SJCRH30 (cell line): Measurements from ENCODE around the gene GSX2. TPM values are rescaled to one million over a fixed set of nuclear protein-coding genes. Genes with fewer than 3 reads are reported as not detected.

ENCODE experiments used
- DNase-seq, 2 experiments: peaks; one replicate each; pipeline ENCODE4 v3.0.0-alpha.2; 2015 to 2020
- H3K27ac ChIP-seq: fragments of 250-450 bp; sonication (Bioruptor Pico); 2 replicates; pipeline ENCODE4 v1.5.1; 2020; ENCODE audit warnings: mild to moderate bottlenecking, moderate library complexity
- H3K27me3 ChIP-seq: fragments of 250-450 bp; sonication (Bioruptor Pico); 2 replicates; pipeline ENCODE4 v1.5.1; 2020; ENCODE audit warnings: mild to moderate bottlenecking, moderate library complexity
- H3K36me3 ChIP-seq: fragments of 250-450 bp; sonication (Bioruptor Pico); 2 replicates; pipeline ENCODE4 v1.5.1; 2020; ENCODE audit warnings: mild to moderate bottlenecking, moderate library complexity
- H3K4me1 ChIP-seq: fragments of 250-450 bp; sonication (Bioruptor Pico); 2 replicates; pipeline ENCODE4 v1.5.1; 2020; ENCODE audit warnings: mild to moderate bottlenecking, moderate library complexity
- H3K4me3 ChIP-seq: fragments of 250-450 bp; sonication (Bioruptor Pico); 2 replicates; pipeline ENCODE4 v1.5.1; 2020; ENCODE audit warnings: mild to moderate bottlenecking, moderate library complexity
- H3K9me3 ChIP-seq: fragments of 250-450 bp; sonication (Bioruptor Pico); replicated peaks from 2 replicates; pipeline ENCODE4 v1.5.1; 2020; ENCODE audit warnings: mild to moderate bottlenecking, moderate library complexity
- total RNA-seq: library from RNA; depleted of rRNA; stranded (reverse); fragments of >200 nt; shearing (Covaris generic); gene quantifications from 2 replicates; pipeline ENCODE4 v1.2.3, GENCODE V29; 2014; rRNA removed

Gene GSX2
- total RNA-seq, 1 experiment from 2014 or later = 0.34 TPM

DNA sequence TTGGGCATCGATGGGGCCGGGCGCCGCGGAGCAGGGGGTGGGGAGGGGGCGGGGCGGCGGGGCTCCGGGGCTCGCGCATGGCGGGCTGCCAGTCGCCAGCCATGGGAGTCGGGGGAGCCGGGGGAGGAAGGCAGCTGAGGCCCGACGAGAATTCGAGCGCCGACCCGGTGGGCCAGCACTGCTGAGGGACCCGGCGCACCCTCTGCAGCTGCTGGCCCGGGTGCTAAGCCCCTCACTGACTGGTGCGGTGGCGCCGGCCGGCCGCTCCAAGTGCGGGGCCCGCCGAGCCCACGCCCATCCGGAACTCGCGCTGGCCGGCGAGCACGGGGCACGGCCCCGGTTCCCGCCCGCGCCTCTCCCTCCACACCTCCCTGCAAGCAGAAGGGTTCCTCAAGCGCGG lies 49.4 kb downstream of the GSX2 start:
- no peak for DNase-seq
- Histone ChIP-seq H3K27ac (no peak overlapping the region), H3K36me3 (no peaks in the 10 kb centered on the region), H3K4me1 (no peaks in the 10 kb centered on the region), H3K9me3 (no peaks in the 10 kb centered on the region; the same call in 1 of the 2 replicates), H3K4me3 (no peak overlapping the region), H3K27me3 (no peaks in the 10 kb centered on the region)

Other genes with a start within 250 kb of the GSX2 start
- gene CHIC2, start 35.6 kb upstream of the GSX2 start, total RNA-seq = 35.3 and 39.1 TPM in 2 replicates
- gene PDGFRA, start 129.1 kb downstream of the GSX2 start, total RNA-seq = 15.0 and 20.7 TPM in 2 replicates